Subcutaneous abdominal adipose tissue (tissue), 5 donors: ENCODE data around the gene ITFG1.

ENCODE experiments used
- H3K27ac ChIP-seq: one replicate; pipeline ENCODE4 v1.7.0; 2013; ENCODE audit warnings: low read depth, mild to moderate bottlenecking, inconsistent platforms, low read length, moderate library complexity
- H3K27me3 ChIP-seq, 5 donors: one replicate each; pipeline ENCODE4 v1.7.0; 2013; ENCODE audit warnings: low read length in 5 of 5, inconsistent platforms in 1 of 5; ENCODE audit not compliant: control insufficient read depth in 5 of 5, insufficient read depth in 4 of 5
- H3K36me3 ChIP-seq, 5 donors: one replicate each; pipeline ENCODE4 v1.7.0; 2013; ENCODE audit warnings: low read length in 5 of 5; ENCODE audit not compliant: control insufficient read depth in 5 of 5, insufficient read depth in 5 of 5
- H3K4me1 ChIP-seq, 5 donors: one replicate each; pipeline ENCODE4 v1.7.0; 2013; ENCODE audit warnings: low read length in 5 of 5, mild to moderate bottlenecking in 3 of 5, moderate library complexity in 1 of 5; ENCODE audit not compliant: control insufficient read depth in 5 of 5, insufficient read depth in 5 of 5
- H3K4me3 ChIP-seq, 5 donors: one replicate each; pipeline ENCODE4 v1.7.0; 2013; ENCODE audit warnings: low read length in 5 of 5, low read depth in 1 of 5
- H3K9ac ChIP-seq, 5 donors: one replicate each; pipeline ENCODE4 v1.7.0; 2013; ENCODE audit warnings: low read length in 5 of 5, mild to moderate bottlenecking in 4 of 5, moderate library complexity in 3 of 5
- H3K9me3 ChIP-seq, 5 donors: one replicate each; pipeline ENCODE4 v1.7.0; 2013; ENCODE audit warnings: low read length in 5 of 5; ENCODE audit not compliant: control insufficient read depth in 5 of 5
- donor health status: healthy.
- donor health status: healthy.
- donor health status: healthy.
- donor health status: healthy.
- donor health status: healthy.

The ITFG1 gene

DNA sequence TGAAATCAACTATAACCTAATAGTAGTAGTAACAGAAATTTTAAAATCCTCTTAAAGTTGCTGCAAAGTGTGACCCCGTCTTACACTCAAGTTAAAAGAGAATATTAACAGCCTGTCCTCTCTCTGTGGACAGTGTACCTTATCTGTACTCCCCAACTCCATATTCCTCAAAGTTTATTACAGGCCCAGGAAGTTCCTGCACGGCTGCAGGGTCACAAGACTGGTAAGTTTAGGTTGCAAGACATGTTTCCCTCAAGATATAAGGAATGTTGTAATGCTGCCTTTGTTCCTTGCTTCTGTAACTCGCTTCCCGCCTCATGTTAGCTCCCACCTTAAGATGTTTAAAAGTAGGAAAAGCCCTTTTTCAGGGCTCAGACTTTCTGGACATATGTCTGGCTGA, 72.2 kb downstream of the ITFG1 start:
- H3K9me3 ChIP-seq = no peaks in the 10 kb centered on the region
- no peak overlapping the region for H3K4me3 ChIP-seq
- H3K9ac ChIP-seq = no peak overlapping the region
- H3K36me3 ChIP-seq = peaks cover 0 to 8% (median 0%) of the 10 kb centered on the region in 5 donors
- H3K4me1 ChIP-seq = peaks cover 0 to 3% (median 0%) of the 10 kb centered on the region in 5 donors
- no peaks in the 10 kb centered on the region for H3K27me3 ChIP-seq
- no peak overlapping the region for H3K27ac ChIP-seq

GRCh38 chr16:47387026-47387734, 73.7 kb downstream of the ITFG1 start:
- no peak overlapping the region for H3K27ac ChIP-seq
- H3K36me3 ChIP-seq = peaks cover 0 to 12% (median 0%) of the 10 kb centered on the region in 5 donors
- no peak overlapping the region for H3K9ac ChIP-seq
- no peaks in the 10 kb centered on the region for H3K9me3 ChIP-seq
- H3K4me1 ChIP-seq = peaks cover 0 to 3% (median 0%) of the 10 kb centered on the region in 5 donors
- no peak overlapping the region for H3K4me3 ChIP-seq
- H3K27me3 ChIP-seq = no peaks in the 10 kb centered on the region

GRCh38 chr16:47386201-47386718, 74.6 kb downstream of the ITFG1 start:
- Histone ChIP-seq H3K4me3 (no peak overlapping the region), H3K9ac (no peak overlapping the region), H3K27ac (no peak overlapping the region), H3K9me3 (no peaks in the 10 kb centered on the region), H3K36me3 (peaks cover 0 to 12% (median 0%) of the 10 kb centered on the region in 5 donors), H3K4me1 (peaks cover 0 to 3% (median 0%) of the 10 kb centered on the region in 5 donors), H3K27me3 (no peaks in the 10 kb centered on the region)

DNA sequence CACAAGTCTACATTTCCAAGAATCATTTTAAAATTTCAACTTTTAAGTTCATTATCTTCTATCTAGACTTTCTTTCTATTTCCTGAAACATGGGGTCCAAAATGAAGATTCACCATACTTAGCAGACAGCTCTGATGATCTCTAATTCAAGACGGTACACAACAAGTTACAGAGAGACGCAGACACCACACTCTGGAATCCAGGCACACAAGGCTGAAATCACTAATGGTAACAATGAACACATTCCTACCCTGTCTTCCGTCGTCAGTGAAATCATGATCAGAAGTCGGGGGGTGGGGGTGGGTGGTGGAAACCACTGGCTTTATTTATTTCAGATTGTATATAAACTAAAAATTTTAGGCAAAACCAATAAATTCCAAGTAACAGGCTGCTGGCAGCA, 78.5 kb downstream of the ITFG1 start:
- Histone ChIP-seq H3K27me3 (no peaks in the 10 kb centered on the region), H3K4me1 (peaks cover 0 to 3% (median 0%) of the 10 kb centered on the region in 5 donors), H3K9me3 (no peaks in the 10 kb centered on the region), H3K9ac (no peak overlapping the region), H3K4me3 (no peak overlapping the region), H3K27ac (no peak overlapping the region), H3K36me3 (peaks cover 0 to 9% (median under 1%) of the 10 kb centered on the region in 5 donors)

DNA sequence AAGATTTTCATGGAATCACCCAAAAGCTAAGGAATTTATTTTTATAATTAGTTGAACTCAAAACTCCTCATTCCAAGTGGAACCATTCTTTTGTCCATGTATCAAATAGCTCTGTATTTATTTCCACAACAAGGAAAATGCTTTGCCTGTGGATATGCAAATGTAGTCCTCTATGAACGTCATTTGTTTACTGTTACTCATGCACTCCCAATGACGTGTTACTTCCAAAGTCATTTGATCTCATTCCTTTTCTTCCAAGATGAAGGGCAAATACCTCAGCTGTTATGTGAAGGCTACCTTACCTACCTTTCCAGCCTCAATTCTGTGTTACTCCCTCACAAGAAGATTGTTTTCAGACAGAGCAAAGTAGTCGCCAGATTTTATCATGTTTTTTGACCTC, 83.7 kb downstream of the ITFG1 start:
- H3K36me3 ChIP-seq = peaks cover 0 to 14% (median 7%) of the 10 kb centered on the region in 5 donors
- no peak overlapping the region for H3K27ac ChIP-seq

GRCh38 chr16:47375423-47375822, 85.4 kb downstream of the ITFG1 start:
- no peaks in the 10 kb centered on the region for H3K4me1 ChIP-seq
- no peak overlapping the region for H3K9ac ChIP-seq
- peaks cover 0 to 17% (median 14%) of the 10 kb centered on the region in 5 donors for H3K36me3 ChIP-seq
- no peak overlapping the region for H3K27ac ChIP-seq
- H3K4me3 ChIP-seq = no peak overlapping the region
- no peaks in the 10 kb centered on the region for H3K27me3 ChIP-seq
- no peaks in the 10 kb centered on the region for H3K9me3 ChIP-seq

More for the DNA sequence above, 83.7 kb downstream of the ITFG1 start:
- no peaks in the 10 kb centered on the region for H3K4me1 ChIP-seq
- H3K9ac ChIP-seq = no peak overlapping the region
- H3K9me3 ChIP-seq = no peaks in the 10 kb centered on the region
- H3K4me3 ChIP-seq = no peak overlapping the region
- no peaks in the 10 kb centered on the region for H3K27me3 ChIP-seq

DNA sequence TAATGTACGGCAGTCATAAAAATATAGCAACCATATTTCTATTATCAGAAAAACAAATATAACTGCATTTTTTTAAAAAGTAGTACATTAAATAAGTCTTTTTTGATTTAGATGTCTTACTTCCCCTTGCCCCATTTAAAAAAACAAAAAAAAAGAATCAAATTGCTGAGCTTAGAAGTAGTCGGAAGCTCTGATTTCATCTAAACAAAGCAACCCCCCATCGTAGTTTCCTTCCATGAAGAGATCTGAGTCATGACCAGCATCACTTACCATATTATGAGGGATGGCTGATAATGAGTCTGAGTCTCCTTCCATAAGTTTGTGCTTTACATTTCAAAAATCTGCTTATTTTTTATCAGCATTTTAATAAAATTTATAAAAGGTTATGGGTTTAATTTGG, 86.2 kb downstream of the ITFG1 start:
- Histone ChIP-seq H3K9ac (no peak overlapping the region), H3K4me3 (no peak overlapping the region), H3K4me1 (no peaks in the 10 kb centered on the region), H3K36me3 (peaks cover 0 to 17% (median 16%) of the 10 kb centered on the region in 5 donors), H3K9me3 (no peaks in the 10 kb centered on the region), H3K27ac (no peak overlapping the region), H3K27me3 (no peaks in the 10 kb centered on the region)

DNA sequence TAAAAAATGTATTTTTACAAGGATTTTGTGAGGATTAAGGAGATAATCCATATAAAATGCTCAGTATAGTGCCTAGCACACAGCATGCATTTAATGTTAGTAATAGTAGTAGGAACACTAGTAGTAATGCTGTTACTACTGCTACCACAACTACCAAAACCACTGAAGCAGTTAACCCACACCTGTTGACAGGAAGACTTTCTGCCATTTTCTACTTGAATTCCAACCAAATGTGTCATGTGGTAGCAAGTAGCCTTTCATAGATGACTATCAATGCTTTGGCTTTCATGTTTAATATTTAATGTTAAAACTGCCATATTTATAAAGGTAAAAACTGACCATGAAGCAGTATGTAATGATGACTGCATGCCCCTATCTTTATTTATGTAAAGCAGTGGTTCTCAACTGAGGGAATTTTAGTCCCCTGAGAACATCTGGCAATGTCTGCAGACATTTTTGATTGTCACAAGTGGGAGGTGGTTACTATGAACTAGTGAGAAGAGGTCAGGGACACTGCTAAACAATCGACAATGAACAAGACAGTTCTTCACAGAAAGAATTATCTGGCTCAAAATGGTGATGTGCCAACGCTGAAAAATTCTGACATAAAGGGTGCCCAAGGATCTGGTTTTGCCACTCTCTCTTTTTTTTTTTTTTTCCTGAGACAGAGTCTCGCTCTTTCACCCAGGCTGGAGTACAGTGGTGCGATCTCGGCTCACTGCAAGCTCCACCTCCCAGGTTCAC, 89.4 kb downstream of the ITFG1 start:
- H3K27me3 ChIP-seq = no peaks in the 10 kb centered on the region
- H3K36me3 ChIP-seq = peaks cover 0 to 17% (median 13%) of the 10 kb centered on the region in 5 donors
- no peaks in the 10 kb centered on the region for H3K4me1 ChIP-seq
- no peak overlapping the region for H3K27ac ChIP-seq
- no peaks in the 10 kb centered on the region for H3K9me3 ChIP-seq
- no peak overlapping the region for H3K9ac ChIP-seq
- no peak overlapping the region for H3K4me3 ChIP-seq

- Histone ChIP-seq H3K9ac (no peak overlapping the region), H3K27me3 (no peaks in the 10 kb centered on the region), H3K4me1 (no peaks in the 10 kb centered on the region), H3K4me3 (no peak overlapping the region), H3K27ac (no peak overlapping the region), H3K36me3 (peaks cover 0 to 14% (median 13%) of the 10 kb centered on the region in 5 donors), H3K9me3 (no peaks in the 10 kb centered on the region)
Measured at GRCh38 chr16:47370536-47370935, 90.3 kb downstream of the ITFG1 start.

- Histone ChIP-seq H3K27ac (no peak overlapping the region), H3K4me3 (no peak overlapping the region), H3K9me3 (no peaks in the 10 kb centered on the region), H3K9ac (no peak overlapping the region), H3K4me1 (no peaks in the 10 kb centered on the region), H3K36me3 (peaks cover 3 to 18% (median 13%) of the 10 kb centered on the region in 5 donors), H3K27me3 (no peaks in the 10 kb centered on the region)
Measured at GRCh38 chr16:47366228-47366627, 94.6 kb downstream of the ITFG1 start.
